ENCODE measurements around the gene ADAMTS3.

ADAMTS3 gene

GRCh38 chr4:72424006-72424405, 145.0 kb downstream of the ADAMTS3 start:
- no peak overlapping the region for H3K27ac Mint-ChIP-seq
- peaks cover 9% of the 10 kb centered on the region for H3K4me1 Mint-ChIP-seq
- no peaks in the 10 kb centered on the region for H3K9me3 Mint-ChIP-seq
- H3K4me3 Mint-ChIP-seq, result no peak overlapping the region
- no peaks in the 10 kb centered on the region for H3K27me3 Mint-ChIP-seq (ENCODE audit: low read depth)
- no peak for TF ChIP-seq CTCF (IDR thresholded peaks at IDR 0.05; ENCODE audit: unreplicated experiment in 3 of 3)
- no peaks in the 10 kb centered on the region for H3K36me3 Mint-ChIP-seq (ENCODE audit: low read depth)

GRCh38 chr4:72422416-72422815, 146.6 kb downstream of the ADAMTS3 start:
- Mint-ChIP-seq H3K4me3 (no peak overlapping the region), H3K27me3 (ENCODE audit: low read depth) (no peaks in the 10 kb centered on the region), H3K27ac (no peak overlapping the region), H3K4me1 (peaks cover 21% of the 10 kb centered on the region), H3K9me3 (no peaks in the 10 kb centered on the region), H3K36me3 (ENCODE audit: low read depth) (no peaks in the 10 kb centered on the region)
- TF ChIP-seq CTCF (IDR thresholded peaks at IDR 0.05; ENCODE audit: unreplicated experiment in 3 of 3), result no peak

GRCh38 chr4:72418458-72418857, 150.6 kb downstream of the ADAMTS3 start:
- Mint-ChIP-seq H3K36me3 (ENCODE audit: low read depth) (no peaks in the 10 kb centered on the region), H3K27ac (peak overlapping the region; percentile 5 to 37 (median 34)), H3K27me3 (ENCODE audit: low read depth) (no peaks in the 10 kb centered on the region), H3K4me3 (no peak overlapping the region), H3K9me3 (no peaks in the 10 kb centered on the region), H3K4me1 (peaks cover 21% of the 10 kb centered on the region)
- no peak for TF ChIP-seq CTCF (IDR thresholded peaks at IDR 0.05; ENCODE audit: unreplicated experiment in 3 of 3)

GRCh38 chr4:72410158-72410557, 158.9 kb downstream of the ADAMTS3 start:
- Mint-ChIP-seq H3K9me3 (no peaks in the 10 kb centered on the region), H3K4me1 (no peaks in the 10 kb centered on the region), H3K4me3 (no peak overlapping the region), H3K27ac (peak overlapping the region in 1 of 3 experiments; percentile 69), H3K36me3 (ENCODE audit: low read depth) (no peaks in the 10 kb centered on the region), H3K27me3 (ENCODE audit: low read depth) (no peaks in the 10 kb centered on the region)
- no peak for TF ChIP-seq CTCF (IDR thresholded peaks at IDR 0.05; ENCODE audit: unreplicated experiment in 3 of 3)

GRCh38 chr4:72408568-72408967, 160.5 kb downstream of the ADAMTS3 start:
- Mint-ChIP-seq H3K27me3 (ENCODE audit: low read depth) (no peaks in the 10 kb centered on the region), H3K36me3 (ENCODE audit: low read depth) (no peaks in the 10 kb centered on the region), H3K4me1 (no peaks in the 10 kb centered on the region), H3K27ac (no peak overlapping the region), H3K4me3 (no peak overlapping the region), H3K9me3 (no peaks in the 10 kb centered on the region)
- no peak for TF ChIP-seq CTCF (IDR thresholded peaks at IDR 0.05; ENCODE audit: unreplicated experiment in 3 of 3)

GRCh38 chr4:72405417-72405816, 163.6 kb downstream of the ADAMTS3 start:
- no peaks in the 10 kb centered on the region for H3K27me3 Mint-ChIP-seq (ENCODE audit: low read depth)
- no peak overlapping the region for H3K27ac Mint-ChIP-seq
- H3K36me3 Mint-ChIP-seq (ENCODE audit: low read depth), result no peaks in the 10 kb centered on the region
- H3K9me3 Mint-ChIP-seq, result no peaks in the 10 kb centered on the region
- TF ChIP-seq CTCF (IDR thresholded peaks at IDR 0.05; ENCODE audit: unreplicated experiment in 3 of 3), result no peak
- H3K4me1 Mint-ChIP-seq, result no peaks in the 10 kb centered on the region
- no peak overlapping the region for H3K4me3 Mint-ChIP-seq

All from nephron (organoid).